WTC11 (cell line): ENCODE results near the gene ADD1.
"Not testable (repeated sequence)": the region's sequence is repeated elsewhere in the genome, so short reads cannot be mapped to it uniquely, and the experiment has no call there.

ENCODE experiments used
- FOXK1 ChIP-seq: sonication (generic); formaldehyde crosslinking; IDR thresholded peaks from 2 replicates; pipeline ENCODE4 v1.8.0; 2022; ENCODE audit warnings: mild to moderate bottlenecking, moderate library complexity, missing genetic modification reagents
- GABPB1 ChIP-seq: sonication (generic); formaldehyde crosslinking; IDR thresholded peaks from 2 replicates; pipeline ENCODE4 v1.8.1; 2023; ENCODE audit warnings: mild to moderate bottlenecking, missing genetic modification reagents
- GTF2I ChIP-seq: fragments of 250-450 bp; sonication (Bioruptor Pico); conservative IDR thresholded peaks from 2 replicates; pipeline ENCODE4 v1.4.0; 2021; ENCODE audit warnings: mild to moderate bottlenecking
- NR3C1 ChIP-seq: sonication (generic); formaldehyde crosslinking; conservative IDR thresholded peaks from 2 replicates; pipeline ENCODE4 v1.8.1; 2023; ENCODE audit warnings: low read depth, mild to moderate bottlenecking, missing genetic modification reagents
- SMAD4 ChIP-seq: sonication (generic); formaldehyde crosslinking; IDR thresholded peaks from 2 replicates; pipeline ENCODE4 v1.8.0; 2022; ENCODE audit warnings: mild to moderate bottlenecking, missing genetic modification reagents
- TF ChIP-seq, protein P1 (sequence below): sonication (generic); formaldehyde crosslinking; IDR thresholded peaks from 2 replicates; pipeline ENCODE4 v1.8.0; 2022; ENCODE audit warnings: missing genetic modification reagents
- TF ChIP-seq, protein P2 (sequence below): fragments of 200-600 bp; IDR thresholded peaks from 2 replicates; pipeline ENCODE4 v1.8.0; 2022; ENCODE audit warnings: antibody characterized with exemption
- TF ChIP-seq, protein P3 (sequence below): sonication (generic); formaldehyde crosslinking; IDR thresholded peaks from 2 replicates; pipeline ENCODE4 v1.8.1; 2022; ENCODE audit warnings: missing genetic modification reagents, borderline replicate concordance
- TF ChIP-seq, protein P4 (sequence below): sonication (generic); formaldehyde crosslinking; IDR thresholded peaks from 2 replicates; pipeline ENCODE4 v1.8.1; 2022; ENCODE audit warnings: mild to moderate bottlenecking, moderate library complexity, missing genetic modification reagents
- TF ChIP-seq, protein P5 (sequence below): sonication (generic); formaldehyde crosslinking; IDR thresholded peaks from 2 replicates; pipeline ENCODE4 v1.8.1; 2023; ENCODE audit warnings: mild to moderate bottlenecking, moderate library complexity, missing genetic modification reagents

DNA sequence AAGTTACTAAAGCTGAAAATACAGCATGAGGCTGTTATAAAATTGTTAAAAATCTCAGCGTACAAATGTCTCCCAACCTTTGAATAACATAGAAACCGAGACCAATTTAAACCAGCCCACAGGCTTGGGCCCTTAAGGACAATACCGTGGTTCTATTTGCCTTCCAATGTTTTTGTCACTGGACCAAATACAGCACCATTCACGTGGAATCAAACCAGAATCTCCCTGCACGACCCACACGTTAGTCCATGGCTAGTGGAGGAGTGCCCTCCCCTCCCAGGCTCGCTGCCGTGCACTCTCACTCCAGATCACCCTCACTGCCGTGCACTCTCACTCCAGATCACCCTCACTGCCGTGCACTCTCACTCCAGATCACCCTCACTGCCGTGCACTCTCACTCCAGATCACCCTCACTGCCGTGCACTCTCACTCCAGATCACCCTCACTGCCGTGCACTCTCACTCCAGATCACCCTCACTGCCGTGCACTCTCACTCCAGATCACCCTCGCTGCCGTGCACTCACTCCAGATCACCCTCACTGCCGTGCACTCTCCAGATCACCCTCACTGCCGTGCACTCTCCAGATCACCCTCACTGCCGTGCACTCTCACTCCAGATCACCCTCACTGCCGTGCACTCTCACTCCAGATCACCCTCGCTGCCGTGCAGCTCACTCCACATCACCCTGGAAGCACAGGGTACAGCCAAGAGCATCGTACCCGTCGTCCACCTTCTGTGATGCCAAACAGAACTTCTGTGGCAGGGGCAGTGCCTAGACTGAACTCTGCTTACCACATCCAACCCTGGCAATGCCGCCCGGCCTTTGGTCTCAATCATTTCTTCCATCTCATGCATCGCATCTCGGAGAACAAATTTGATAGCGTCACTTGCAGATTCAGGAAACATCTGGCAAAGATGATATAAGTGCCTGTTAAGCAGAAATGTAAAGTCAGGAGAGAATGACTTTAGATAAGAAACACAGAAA lies 102.3 kb downstream of the ADD1 start:
- TF ChIP-seq, protein P1, sequence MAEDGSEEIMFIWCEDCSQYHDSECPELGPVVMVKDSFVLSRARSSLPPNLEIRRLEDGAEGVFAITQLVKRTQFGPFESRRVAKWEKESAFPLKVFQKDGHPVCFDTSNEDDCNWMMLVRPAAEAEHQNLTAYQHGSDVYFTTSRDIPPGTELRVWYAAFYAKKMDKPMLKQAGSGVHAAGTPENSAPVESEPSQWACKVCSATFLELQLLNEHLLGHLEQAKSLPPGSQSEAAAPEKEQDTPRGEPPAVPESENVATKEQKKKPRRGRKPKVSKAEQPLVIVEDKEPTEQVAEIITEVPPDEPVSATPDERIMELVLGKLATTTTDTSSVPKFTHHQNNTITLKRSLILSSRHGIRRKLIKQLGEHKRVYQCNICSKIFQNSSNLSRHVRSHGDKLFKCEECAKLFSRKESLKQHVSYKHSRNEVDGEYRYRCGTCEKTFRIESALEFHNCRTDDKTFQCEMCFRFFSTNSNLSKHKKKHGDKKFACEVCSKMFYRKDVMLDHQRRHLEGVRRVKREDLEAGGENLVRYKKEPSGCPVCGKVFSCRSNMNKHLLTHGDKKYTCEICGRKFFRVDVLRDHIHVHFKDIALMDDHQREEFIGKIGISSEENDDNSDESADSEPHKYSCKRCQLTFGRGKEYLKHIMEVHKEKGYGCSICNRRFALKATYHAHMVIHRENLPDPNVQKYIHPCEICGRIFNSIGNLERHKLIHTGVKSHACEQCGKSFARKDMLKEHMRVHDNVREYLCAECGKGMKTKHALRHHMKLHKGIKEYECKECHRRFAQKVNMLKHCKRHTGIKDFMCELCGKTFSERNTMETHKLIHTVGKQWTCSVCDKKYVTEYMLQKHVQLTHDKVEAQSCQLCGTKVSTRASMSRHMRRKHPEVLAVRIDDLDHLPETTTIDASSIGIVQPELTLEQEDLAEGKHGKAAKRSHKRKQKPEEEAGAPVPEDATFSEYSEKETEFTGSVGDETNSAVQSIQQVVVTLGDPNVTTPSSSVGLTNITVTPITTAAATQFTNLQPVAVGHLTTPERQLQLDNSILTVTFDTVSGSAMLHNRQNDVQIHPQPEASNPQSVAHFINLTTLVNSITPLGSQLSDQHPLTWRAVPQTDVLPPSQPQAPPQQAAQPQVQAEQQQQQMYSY (CRISPR knock-in tag), result not testable (repeated sequence)
- TF ChIP-seq, protein P2, sequence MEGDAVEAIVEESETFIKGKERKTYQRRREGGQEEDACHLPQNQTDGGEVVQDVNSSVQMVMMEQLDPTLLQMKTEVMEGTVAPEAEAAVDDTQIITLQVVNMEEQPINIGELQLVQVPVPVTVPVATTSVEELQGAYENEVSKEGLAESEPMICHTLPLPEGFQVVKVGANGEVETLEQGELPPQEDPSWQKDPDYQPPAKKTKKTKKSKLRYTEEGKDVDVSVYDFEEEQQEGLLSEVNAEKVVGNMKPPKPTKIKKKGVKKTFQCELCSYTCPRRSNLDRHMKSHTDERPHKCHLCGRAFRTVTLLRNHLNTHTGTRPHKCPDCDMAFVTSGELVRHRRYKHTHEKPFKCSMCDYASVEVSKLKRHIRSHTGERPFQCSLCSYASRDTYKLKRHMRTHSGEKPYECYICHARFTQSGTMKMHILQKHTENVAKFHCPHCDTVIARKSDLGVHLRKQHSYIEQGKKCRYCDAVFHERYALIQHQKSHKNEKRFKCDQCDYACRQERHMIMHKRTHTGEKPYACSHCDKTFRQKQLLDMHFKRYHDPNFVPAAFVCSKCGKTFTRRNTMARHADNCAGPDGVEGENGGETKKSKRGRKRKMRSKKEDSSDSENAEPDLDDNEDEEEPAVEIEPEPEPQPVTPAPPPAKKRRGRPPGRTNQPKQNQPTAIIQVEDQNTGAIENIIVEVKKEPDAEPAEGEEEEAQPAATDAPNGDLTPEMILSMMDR, result not testable (repeated sequence)
- not testable (repeated sequence) for TF ChIP-seq SMAD4 (CRISPR knock-in tag); GTF2I (CRISPR knock-in tag); GABPB1; NR3C1; FOXK1 (CRISPR knock-in tag)
- TF ChIP-seq, protein P3, sequence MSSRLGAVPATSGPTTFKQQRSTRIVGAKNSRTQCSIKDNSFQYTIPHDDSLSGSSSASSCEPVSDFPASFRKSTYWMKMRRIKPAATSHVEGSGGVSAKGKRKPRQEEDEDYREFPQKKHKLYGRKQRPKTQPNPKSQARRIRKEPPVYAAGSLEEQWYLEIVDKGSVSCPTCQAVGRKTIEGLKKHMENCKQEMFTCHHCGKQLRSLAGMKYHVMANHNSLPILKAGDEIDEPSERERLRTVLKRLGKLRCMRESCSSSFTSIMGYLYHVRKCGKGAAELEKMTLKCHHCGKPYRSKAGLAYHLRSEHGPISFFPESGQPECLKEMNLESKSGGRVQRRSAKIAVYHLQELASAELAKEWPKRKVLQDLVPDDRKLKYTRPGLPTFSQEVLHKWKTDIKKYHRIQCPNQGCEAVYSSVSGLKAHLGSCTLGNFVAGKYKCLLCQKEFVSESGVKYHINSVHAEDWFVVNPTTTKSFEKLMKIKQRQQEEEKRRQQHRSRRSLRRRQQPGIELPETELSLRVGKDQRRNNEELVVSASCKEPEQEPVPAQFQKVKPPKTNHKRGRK (CRISPR knock-in tag), result not testable (repeated sequence)
- TF ChIP-seq, protein P4, sequence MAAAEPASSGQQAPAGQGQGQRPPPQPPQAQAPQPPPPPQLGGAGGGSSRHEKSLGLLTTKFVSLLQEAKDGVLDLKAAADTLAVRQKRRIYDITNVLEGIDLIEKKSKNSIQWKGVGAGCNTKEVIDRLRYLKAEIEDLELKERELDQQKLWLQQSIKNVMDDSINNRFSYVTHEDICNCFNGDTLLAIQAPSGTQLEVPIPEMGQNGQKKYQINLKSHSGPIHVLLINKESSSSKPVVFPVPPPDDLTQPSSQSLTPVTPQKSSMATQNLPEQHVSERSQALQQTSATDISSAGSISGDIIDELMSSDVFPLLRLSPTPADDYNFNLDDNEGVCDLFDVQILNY, result not testable (repeated sequence)
- TF ChIP-seq, protein P5, sequence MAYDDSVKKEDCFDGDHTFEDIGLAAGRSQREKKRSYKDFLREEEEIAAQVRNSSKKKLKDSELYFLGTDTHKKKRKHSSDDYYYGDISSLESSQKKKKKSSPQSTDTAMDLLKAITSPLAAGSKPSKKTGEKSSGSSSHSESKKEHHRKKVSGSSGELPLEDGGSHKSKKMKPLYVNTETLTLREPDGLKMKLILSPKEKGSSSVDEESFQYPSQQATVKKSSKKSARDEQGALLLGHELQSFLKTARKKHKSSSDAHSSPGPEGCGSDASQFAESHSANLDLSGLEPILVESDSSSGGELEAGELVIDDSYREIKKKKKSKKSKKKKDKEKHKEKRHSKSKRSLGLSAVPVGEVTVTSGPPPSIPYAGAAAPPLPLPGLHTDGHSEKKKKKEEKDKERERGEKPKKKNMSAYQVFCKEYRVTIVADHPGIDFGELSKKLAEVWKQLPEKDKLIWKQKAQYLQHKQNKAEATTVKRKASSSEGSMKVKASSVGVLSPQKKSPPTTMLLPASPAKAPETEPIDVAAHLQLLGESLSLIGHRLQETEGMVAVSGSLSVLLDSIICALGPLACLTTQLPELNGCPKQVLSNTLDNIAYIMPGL (CRISPR knock-in tag), result not testable (repeated sequence)
